OCI-LY1 (cell line): ENCODE data around the gene GPR107.

Source experiments
- H2AFZ ChIP-seq: fragments of 200-600 bp; sonication (generic), shearing (Covaris generic); 2 replicates; pipeline ENCODE4 v1.6.0; 2014; ENCODE audit warnings: antibody characterized with exemption, mild to moderate bottlenecking, low read length
- H3F3A ChIP-seq: fragments of 200-600 bp; sonication (generic), shearing (Covaris generic); 2 replicates; pipeline ENCODE4 v1.6.0; 2014; ENCODE audit warnings: mild to moderate bottlenecking, antibody characterized with exemption, low read length, moderate library complexity; ENCODE audit not compliant: insufficient read depth
- H3K27ac ChIP-seq: fragments of 200-600 bp; sonication (generic); 2 replicates; pipeline ENCODE4 v1.5.1; 2014; ENCODE audit warnings: low read length, mixed run types, mild to moderate bottlenecking, low read depth; ENCODE audit not compliant: poor library complexity, severe bottlenecking
- H3K27me3 ChIP-seq: fragments of 200-600 bp; sonication (generic); 2 replicates; pipeline ENCODE4 v1.6.0; 2014; ENCODE audit warnings: antibody characterized with exemption, mild to moderate bottlenecking, low read length, moderate library complexity; ENCODE audit not compliant: insufficient read depth
- H3K36me3 ChIP-seq: fragments of 200-600 bp; sonication (generic); 2 replicates; pipeline ENCODE4 v1.6.1; 2014; ENCODE audit warnings: mild to moderate bottlenecking, antibody characterized with exemption, low read length, moderate library complexity, mixed read lengths; ENCODE audit not compliant: insufficient read depth
- H3K4me1 ChIP-seq: fragments of 200-600 bp; sonication (generic); 2 replicates; pipeline ENCODE4 v1.5.1; 2014; ENCODE audit warnings: mild to moderate bottlenecking, low read length, moderate library complexity; ENCODE audit not compliant: insufficient read depth, severe bottlenecking
- H3K4me2 ChIP-seq: fragments of 200-600 bp; sonication (generic), shearing (Covaris generic); 2 replicates; pipeline ENCODE4 v1.6.1; 2014; ENCODE audit warnings: low read length
- H3K4me3 ChIP-seq: fragments of 200-600 bp; sonication (generic); 2 replicates; pipeline ENCODE4 v1.5.1; 2014; ENCODE audit warnings: low read length, low read depth, mild to moderate bottlenecking, mixed read lengths; ENCODE audit not compliant: poor library complexity, severe bottlenecking
- H3K79me2 ChIP-seq: fragments of 200-600 bp; shearing (Covaris generic); 2 replicates; pipeline ENCODE4 v1.6.1; 2016; ENCODE audit warnings: mixed run types, low read length, mixed read lengths; ENCODE audit not compliant: insufficient read depth
- H3K9ac ChIP-seq: fragments of 200-600 bp; sonication (generic), shearing (Covaris generic); 2 replicates; pipeline ENCODE4 v1.6.1; 2014; ENCODE audit warnings: mild to moderate bottlenecking, low read length, mixed read lengths
- H3K9me2 ChIP-seq: fragments of 200-600 bp; sonication (generic), shearing (Covaris generic); 2 replicates; pipeline ENCODE4 v1.6.1; 2014; ENCODE audit warnings: low read depth, mild to moderate bottlenecking, low read length, mixed read lengths
- H3K9me3 ChIP-seq: fragments of 200-600 bp; shearing (Covaris generic); 2 replicates; pipeline ENCODE4 v1.6.1; 2014; ENCODE audit warnings: low read length, mixed read lengths
- H4K20me1 ChIP-seq: fragments of 200-600 bp; sonication (generic), shearing (Covaris generic); 2 replicates; pipeline ENCODE4 v1.6.0; 2016; ENCODE audit warnings: mild to moderate bottlenecking, low read length; ENCODE audit not compliant: insufficient read depth
- CTCF ChIP-seq: fragments of 200-600 bp; sonication (generic), shearing (Covaris generic); IDR thresholded peaks from 2 replicates; pipeline ENCODE4 v1.5.1; 2017; ENCODE audit warnings: mild to moderate bottlenecking, antibody characterized with exemption, low read length, moderate library complexity, mixed read lengths
- EZH2 ChIP-seq: fragments of 200-600 bp; sonication (generic), shearing (Covaris generic); IDR thresholded peaks from 2 replicates; pipeline ENCODE4 v1.8.0; 2017; ENCODE audit warnings: borderline replicate concordance, mixed run types, mild to moderate bottlenecking, antibody characterized with exemption, low read length, moderate library complexity, mixed read lengths

Gene GPR107

GRCh38 chr9:130129432-130130061 lies 75.8 kb downstream of the GPR107 start:
- H3K79me2 ChIP-seq: no peaks in the 10 kb centered on the region
- H3F3A ChIP-seq: no peaks in the 10 kb centered on the region
- peak overlapping the region; percentile 45; the same call in 1 of the 2 replicates for H3K4me2 ChIP-seq
- no peaks in the 10 kb centered on the region for H3K9me3 ChIP-seq
- H3K9me2 ChIP-seq: no peaks in the 10 kb centered on the region
- no peak overlapping the region for H2AFZ ChIP-seq
- H3K27ac ChIP-seq: peak overlapping the region; percentile 86
- no peak for TF ChIP-seq CTCF
- H3K4me3 ChIP-seq: no peak overlapping the region
- no peaks in the 10 kb centered on the region for H3K27me3 ChIP-seq
- peaks cover 26% of the 10 kb centered on the region for H3K4me1 ChIP-seq
- H3K36me3 ChIP-seq: peaks cover 16% of the 10 kb centered on the region; the same call in 1 of the 2 replicates
- H3K9ac ChIP-seq: peak overlapping the region; percentile 17; the same call in 1 of the 2 replicates
- no peaks in the 10 kb centered on the region for H4K20me1 ChIP-seq

GRCh38 chr9:130132746-130133145 lies 79.0 kb downstream of the GPR107 start:
- peaks cover 27% of the 10 kb centered on the region for H3K4me1 ChIP-seq
- H3K9ac ChIP-seq: no peak overlapping the region
- no peaks in the 10 kb centered on the region for H3K79me2 ChIP-seq
- H3K4me2 ChIP-seq: no peak overlapping the region
- no peak overlapping the region for H3K27ac ChIP-seq
- H3K4me3 ChIP-seq: no peak overlapping the region
- TF ChIP-seq CTCF (no peak), EZH2 (no peak)
- H4K20me1 ChIP-seq: no peaks in the 10 kb centered on the region
- H3K9me2 ChIP-seq: no peaks in the 10 kb centered on the region
- no peak overlapping the region for H2AFZ ChIP-seq
- H3K27me3 ChIP-seq: no peaks in the 10 kb centered on the region
- no peaks in the 10 kb centered on the region for H3K9me3 ChIP-seq
- H3F3A ChIP-seq: no peaks in the 10 kb centered on the region
- H3K36me3 ChIP-seq: peaks cover 16% of the 10 kb centered on the region; the same call in 1 of the 2 replicates

GRCh38 chr9:130137081-130137640 lies 83.5 kb downstream of the GPR107 start:
- Histone ChIP-seq H3K4me1 (peaks cover 10% of the 10 kb centered on the region), H3K79me2 (no peaks in the 10 kb centered on the region), H3F3A (no peaks in the 10 kb centered on the region), H3K27me3 (no peaks in the 10 kb centered on the region), H3K4me2 (no peak overlapping the region), H3K4me3 (no peak overlapping the region), H4K20me1 (no peaks in the 10 kb centered on the region), H3K9ac (no peak overlapping the region), H3K27ac (no peak overlapping the region), H3K36me3 (no peaks in the 10 kb centered on the region), H3K9me2 (no peaks in the 10 kb centered on the region), H3K9me3 (no peaks in the 10 kb centered on the region), H2AFZ (no peak overlapping the region)
- TF ChIP-seq CTCF (no peak), EZH2 (no peak)
